AML-193 (cell line): ENCODE measurements around the gene TDRD10.

Experiments used
- DNase-seq, 2 experiments: peaks; one replicate each; lab custom pipeline; 2025; lab: John Stamatoyannopoulos, UW

Gene TDRD10

GRCh38 chr1:154553056-154554030 lies 51.3 kb downstream of the TDRD10 start:
- no peak for DNase-seq

GRCh38 chr1:154556422-154556821 lies 54.4 kb downstream of the TDRD10 start:
- no peak for DNase-seq

GRCh38 chr1:154557248-154557938 lies 55.4 kb downstream of the TDRD10 start:
- no peak for DNase-seq

GRCh38 chr1:154557939-154558719 lies 56.1 kb downstream of the TDRD10 start, which contains the start of gene UBE2Q1:
TSS of gene UBE2Q1 (minus strand) at chr1:154558662. CDS start at chr1:154558553, 109 bp downstream.
- peak in 1 of 2 experiments; percentile 5 for DNase-seq

- DNase-seq, result peak; percentile 98
These were observed 56.9 kb downstream of the TDRD10 start for GRCh38 chr1:154558720-154559465.

- DNase-seq, result peak; percentile 92
These were observed 57.5 kb downstream of the TDRD10 start for GRCh38 chr1:154559466-154560044.

GRCh38 chr1:154565876-154566275 lies 63.9 kb downstream of the TDRD10 start:
- DNase-seq, result no peak

- DNase-seq, result peak in 1 of 2 experiments; percentile 22
These were observed 65.6 kb downstream of the TDRD10 start, which contains the start of gene CHRNB2 for GRCh38 chr1:154567386-154568156. TSS of gene CHRNB2 (plus strand) at chr1:154567778. CDS start at chr1:154568045, 267 bp downstream.

- no peak for DNase-seq
These were observed 66.3 kb downstream of the TDRD10 start for GRCh38 chr1:154568157-154568815.

- DNase-seq, result no peak
These were observed 69.4 kb downstream of the TDRD10 start for GRCh38 chr1:154571244-154571963.

GRCh38 chr1:154571964-154572288 lies 69.9 kb downstream of the TDRD10 start:
- no peak for DNase-seq

- no peak for DNase-seq
These were observed 70.6 kb downstream of the TDRD10 start for GRCh38 chr1:154572468-154573167.

- no peak for DNase-seq
These were observed 71.1 kb downstream of the TDRD10 start for GRCh38 chr1:154573168-154573510.

GRCh38 chr1:154574716-154575115 lies 72.7 kb downstream of the TDRD10 start:
- no peak for DNase-seq

GRCh38 chr1:154575147-154575927 lies 73.3 kb downstream of the TDRD10 start:
- DNase-seq, result no peak

- no peak for DNase-seq
These were observed 74.0 kb downstream of the TDRD10 start for GRCh38 chr1:154575951-154576566.
